A673 (cell line): ENCODE results near the gene CEMIP. TPM values are rescaled to one million over a fixed set of nuclear protein-coding genes. Genes with fewer than 3 reads are reported as not detected.

Experiments used
- BruUV-seq: library from RNA; stranded (reverse); fragments of 400-500 nt; replicated peaks from 2 replicates; lab custom pipeline; 2021; lab: Mats Ljungman, UMichigan
- CTCF ChIA-PET: fragments of 300-600 bp; sonication (Branson Sonifier 250); formaldehyde crosslinking; loops from one replicate; lab custom pipeline; 2022; ENCODE audit warnings: antibody characterized with exemption; lab: Charles Lee
- POLR2A ChIA-PET: fragments of 300-600 bp; sonication (Branson Sonifier 250); formaldehyde crosslinking; loops from one replicate; lab custom pipeline; 2022; ENCODE audit warnings: antibody characterized with exemption; ENCODE audit not compliant: low non-redundant PET; lab: Charles Lee
- DNase-seq: peaks from one replicate; pipeline ENCODE4 v3.0.0-alpha.2; 2015; ENCODE audit warnings: low spot score
- H3K27ac ChIP-seq: fragments of 200-600 bp; sonication (generic); 2 replicates; pipeline ENCODE4 v1.5.1; 2016; ENCODE audit warnings: mixed run types, low read depth, mild to moderate bottlenecking, mixed read lengths, antibody characterized with exemption, low read length; ENCODE audit not compliant: poor library complexity, severe bottlenecking
- H3K27me3 ChIP-seq: fragments of 200-600 bp; sonication (generic); replicated peaks from 2 replicates; pipeline ENCODE4 v1.6.1; 2017; ENCODE audit warnings: mixed run types, low read depth, mild to moderate bottlenecking, mixed read lengths, antibody characterized with exemption, low read length; ENCODE audit not compliant: insufficient read depth, poor library complexity
- H3K36me3 ChIP-seq: fragments of 200-600 bp; sonication (generic); 2 replicates; pipeline ENCODE4 v1.6.1; 2016; ENCODE audit warnings: mixed run types, mild to moderate bottlenecking, mixed read lengths, antibody characterized with exemption, low read length; ENCODE audit not compliant: insufficient read depth, poor library complexity, severe bottlenecking
- H3K4me1 ChIP-seq: fragments of 200-600 bp; sonication (generic); 2 replicates; pipeline ENCODE4 v1.6.1; 2017; ENCODE audit warnings: mixed run types, mild to moderate bottlenecking, mixed read lengths, antibody characterized with exemption, low read length; ENCODE audit not compliant: insufficient read depth, poor library complexity, severe bottlenecking
- H3K4me3 ChIP-seq: fragments of 200-600 bp; sonication (generic); 2 replicates; pipeline ENCODE4 v1.5.1; 2016; ENCODE audit warnings: low read depth, mixed run types, mild to moderate bottlenecking, mixed read lengths, low read length; ENCODE audit not compliant: poor library complexity, severe bottlenecking
- H3K9me3 ChIP-seq: fragments of 200-600 bp; sonication (generic); 2 replicates; pipeline ENCODE4 v1.6.1; 2016; ENCODE audit warnings: mixed run types, low read depth, mild to moderate bottlenecking, mixed read lengths, antibody characterized with exemption, low read length; ENCODE audit not compliant: poor library complexity, severe bottlenecking
- EZH2 ChIP-seq: fragments of 200-600 bp; sonication (generic); IDR thresholded peaks from 2 replicates; pipeline ENCODE4 v1.6.1; 2017; ENCODE audit warnings: borderline replicate concordance, low read depth, mild to moderate bottlenecking, mixed read lengths, antibody characterized with exemption, low read length; ENCODE audit not compliant: poor library complexity, severe bottlenecking
- intact Hi-C: fragments of 100-400 bp; cut with micrococcal nuclease; formaldehyde crosslinking; loops from one replicate; pipeline ENCODE4 v1.10.0; 2022; ENCODE audit not compliant: unreplicated experiment
- total RNA-seq: library from RNA; stranded (reverse); gene quantifications from 2 replicates; pipeline ENCODE4 v1.2.3, GENCODE V29; 2021
- TF ChIP-seq, protein P1 (sequence below): fragments of 300-800, 200-600 bp; sonication (generic); conservative IDR thresholded peaks from 2 replicates; pipeline ENCODE4 v1.5.1; 2017; ENCODE audit warnings: low read depth, mild to moderate bottlenecking, antibody characterized with exemption, low read length, moderate library complexity, mixed read lengths

The CEMIP gene
- total RNA-seq, 1 experiment from 2014 or later: not detected

DNA sequence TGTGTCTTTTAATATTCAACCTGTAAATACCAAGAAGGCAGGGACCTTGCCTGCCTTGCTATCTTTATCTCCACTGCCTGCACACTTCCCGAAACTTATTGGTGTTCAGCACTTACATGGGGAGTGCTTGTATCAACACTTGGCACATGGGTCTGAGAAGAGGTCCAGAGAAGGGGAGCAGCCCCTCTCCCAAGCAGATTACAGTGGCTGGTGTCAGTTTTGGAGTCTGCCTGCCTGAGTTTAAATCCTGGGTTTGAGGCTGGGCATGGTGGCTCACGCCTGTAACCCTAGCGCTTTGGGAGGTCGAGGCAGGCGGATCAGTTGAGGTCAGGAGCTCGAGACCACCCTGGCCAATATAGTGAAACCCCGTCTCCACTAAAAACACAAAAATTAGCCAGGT, 190.1 kb downstream of the CEMIP start:
- no peak overlapping the region for H3K27ac ChIP-seq
- TF ChIP-seq EZH2: no peak
- TF ChIP-seq, protein P1, sequence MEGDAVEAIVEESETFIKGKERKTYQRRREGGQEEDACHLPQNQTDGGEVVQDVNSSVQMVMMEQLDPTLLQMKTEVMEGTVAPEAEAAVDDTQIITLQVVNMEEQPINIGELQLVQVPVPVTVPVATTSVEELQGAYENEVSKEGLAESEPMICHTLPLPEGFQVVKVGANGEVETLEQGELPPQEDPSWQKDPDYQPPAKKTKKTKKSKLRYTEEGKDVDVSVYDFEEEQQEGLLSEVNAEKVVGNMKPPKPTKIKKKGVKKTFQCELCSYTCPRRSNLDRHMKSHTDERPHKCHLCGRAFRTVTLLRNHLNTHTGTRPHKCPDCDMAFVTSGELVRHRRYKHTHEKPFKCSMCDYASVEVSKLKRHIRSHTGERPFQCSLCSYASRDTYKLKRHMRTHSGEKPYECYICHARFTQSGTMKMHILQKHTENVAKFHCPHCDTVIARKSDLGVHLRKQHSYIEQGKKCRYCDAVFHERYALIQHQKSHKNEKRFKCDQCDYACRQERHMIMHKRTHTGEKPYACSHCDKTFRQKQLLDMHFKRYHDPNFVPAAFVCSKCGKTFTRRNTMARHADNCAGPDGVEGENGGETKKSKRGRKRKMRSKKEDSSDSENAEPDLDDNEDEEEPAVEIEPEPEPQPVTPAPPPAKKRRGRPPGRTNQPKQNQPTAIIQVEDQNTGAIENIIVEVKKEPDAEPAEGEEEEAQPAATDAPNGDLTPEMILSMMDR: no peak
- no peak for DNase-seq
- peaks cover 3% of the 10 kb centered on the region for H3K4me1 ChIP-seq
- H3K36me3 ChIP-seq: peaks cover 4% of the 10 kb centered on the region
- no peaks in the 10 kb centered on the region for H3K9me3 ChIP-seq
- intact Hi-C loops: no loop called here
- H3K4me3 ChIP-seq: no peak overlapping the region
- no peaks in the 10 kb centered on the region for H3K27me3 ChIP-seq
- ChIA-PET POLR2A (no interaction called here), CTCF (interaction anchor here (0.5 to 1.2 kb wide), 8 partner anchors 10 to 728 kb away, joined by 3 to 12 read pairs (median 4); partner anchors contain the start of gene CEMIP)
- BruUV-seq: no TSS peak

DNA sequence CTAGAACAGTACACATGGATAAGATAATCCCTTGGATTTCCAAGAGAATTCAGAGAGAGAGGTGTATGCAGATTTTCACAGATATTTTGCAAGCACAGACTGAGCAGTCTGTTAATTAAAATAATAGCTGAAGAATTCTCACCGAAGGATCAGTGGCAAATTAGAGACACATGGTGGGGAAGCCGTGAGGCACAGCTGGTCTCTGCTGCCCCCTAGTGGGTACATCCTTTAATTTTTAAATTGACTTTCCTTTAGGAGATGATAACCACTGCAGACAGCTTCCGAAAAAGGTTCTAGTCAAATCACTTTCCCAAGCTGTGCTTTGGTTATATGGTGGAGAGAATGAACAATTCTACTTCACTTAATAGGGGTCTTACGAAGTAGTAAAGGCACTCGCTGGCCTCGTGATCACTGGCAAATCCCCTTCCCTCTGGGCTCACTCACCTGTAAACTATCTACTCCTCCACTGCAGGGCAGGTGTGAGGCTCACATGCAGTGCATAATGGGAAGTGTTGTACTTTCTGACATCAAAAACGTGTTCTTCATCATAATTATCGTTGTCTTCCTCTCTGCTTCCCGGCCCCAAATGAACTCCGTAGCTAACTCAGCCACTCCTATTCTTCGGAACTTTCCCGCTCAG, 191.0 kb downstream of the CEMIP start:
- CTCF ChIA-PET: interaction anchor here (0.5 to 1.2 kb wide), 10 partner anchors 10 to 729 kb away, joined by 3 to 12 read pairs (median 3); partner anchors contain the start of gene CEMIP
- Histone ChIP-seq H3K9me3 (no peaks in the 10 kb centered on the region), H3K4me1 (peaks cover 3% of the 10 kb centered on the region), H3K27me3 (no peaks in the 10 kb centered on the region), H3K27ac (no peak overlapping the region), H3K4me3 (no peak overlapping the region), H3K36me3 (peaks cover 4% of the 10 kb centered on the region)
- POLR2A ChIA-PET: no interaction called here
- intact Hi-C loops: loop anchor here (1.0 to 5.0 kb wide), 3 partner anchors 191 to 513 kb away; partner anchors contain the start of gene CEMIP
- BruUV-seq: no TSS peak
- TF ChIP-seq EZH2: no peak
- TF ChIP-seq, protein P1: peak; percentile 78
- DNase-seq: peak; percentile 76

DNA sequence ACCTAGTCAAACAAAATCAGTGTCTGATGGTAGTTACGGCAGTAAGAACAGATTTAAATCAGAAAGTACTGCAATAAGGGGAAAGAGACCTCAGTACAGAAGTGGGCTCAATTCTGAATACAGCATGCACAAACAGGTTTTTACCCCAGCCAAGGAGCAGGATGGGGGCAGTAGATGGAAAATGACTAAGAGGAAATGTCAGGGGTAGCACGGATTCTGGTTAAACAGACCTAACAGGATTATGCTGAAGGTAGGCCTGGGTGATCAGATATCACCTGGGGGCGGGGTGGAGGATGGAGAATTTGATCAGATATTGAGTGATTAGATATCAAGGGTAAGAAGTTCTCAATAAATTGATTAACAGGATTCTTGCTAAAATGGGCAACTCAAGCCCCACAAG, 191.5 kb downstream of the CEMIP start:
- peaks cover 4% of the 10 kb centered on the region for H3K36me3 ChIP-seq
- H3K27me3 ChIP-seq: no peaks in the 10 kb centered on the region
- no peaks in the 10 kb centered on the region for H3K9me3 ChIP-seq
- no TSS peak for BruUV-seq
- TF ChIP-seq, protein P1: no peak
- no peak for TF ChIP-seq EZH2
- CTCF ChIA-PET: interaction anchor here (0.6 to 1.2 kb wide), 7 partner anchors 16 to 730 kb away, joined by 3 to 12 read pairs (median 3); partner anchors contain the start of gene CEMIP
- no peak for DNase-seq
- H3K4me3 ChIP-seq: no peak overlapping the region
- H3K27ac ChIP-seq: no peak overlapping the region
- POLR2A ChIA-PET: no interaction called here
- peaks cover 3% of the 10 kb centered on the region for H3K4me1 ChIP-seq
- intact Hi-C loops: loop anchor here (1.0 to 5.0 kb wide), 3 partner anchors 191 to 513 kb away; partner anchors contain the start of gene CEMIP
